HCT116 (cell line): ENCODE data around the gene FOXP1. TPM values are rescaled to one million over a fixed set of nuclear protein-coding genes. Genes with fewer than 3 reads are reported as not detected.

Experiments
- ATAC-seq: fragments of 200-7000 bp; cut with Tn5 transposase; 2 replicates; pipeline ENCODE4 v1.9.1; 2020; ENCODE audit warnings: mild to moderate bottlenecking, moderate library complexity
- BruUV-seq: library from RNA; stranded (reverse); fragments of 400-500 nt; replicated peaks from 2 replicates; lab custom pipeline; 2021; lab: Mats Ljungman, UMichigan
- CTCF ChIA-PET: fragments of 300-600 bp; sonication (Branson Sonifier 250); formaldehyde crosslinking; loops from one replicate; lab custom pipeline; 2021; ENCODE audit warnings: antibody characterized with exemption; lab: Charles Lee
- POLR2A ChIA-PET: fragments of 300-600, 350-600 bp; sonication (Branson Sonifier 250); formaldehyde crosslinking; loops from one replicate; lab custom pipeline; 2021; ENCODE audit warnings: antibody characterized with exemption; lab: Charles Lee
- RAD21 ChIA-PET, 2 experiments: fragments of 300-600 bp; sonication (Branson Sonifier 250); formaldehyde crosslinking; loops; one replicate each; lab custom pipeline; 2023; ENCODE audit warnings: low total read pairs in 2 of 2; ENCODE audit not compliant: uncharacterized antibody in 2 of 2, unreplicated experiment in 2 of 2, low non-redundant PET in 1 of 2; lab: Charles Lee
- DNase-seq: peaks from one replicate; pipeline ENCODE4 v3.0.0-alpha.2; 2010; ENCODE audit warnings: low read depth, low spot score
- H2AFZ ChIP-seq: fragments of 200-600 bp; shearing (Covaris generic), sonication (generic); 2 replicates; pipeline ENCODE4 v1.6.1; 2017; ENCODE audit warnings: low read depth, mixed run types, mixed read lengths, antibody characterized with exemption, low read length; ENCODE audit not compliant: poor library complexity, severe bottlenecking
- H3K27ac ChIP-seq: 2 replicates; pipeline ENCODE4 v1.5.1; 2012; ENCODE audit warnings: low read depth, low read length
- H3K27me3 ChIP-seq: fragments of 200-600 bp; sonication (generic); 2 replicates; pipeline ENCODE4 v1.6.1; 2016; ENCODE audit warnings: mixed run types, low read length, mixed read lengths; ENCODE audit not compliant: insufficient read depth
- H3K36me3 ChIP-seq, 2 experiments: fragments of 200-500 bp in 1 of 2; fragments of 200-600 bp in 1 of 2; sonication (Bioruptor generic) in 1 of 2; sonication (generic) in 1 of 2; 2 replicates each; pipeline versions ENCODE4 v1.5.1 to v1.6.1; 2014 to 2016; ENCODE audit warnings: low read length in 2 of 2, inconsistent platforms in 1 of 2, mixed read lengths in 1 of 2, mixed run types in 1 of 2; ENCODE audit not compliant: insufficient read depth in 2 of 2, control insufficient read depth in 1 of 2
- H3K4me1 ChIP-seq, 2 experiments: fragments of 200-600 bp in 1 of 2; sonication (generic) in 1 of 2; 2 replicates each; pipeline versions ENCODE4 v1.5.1 to v1.6.1; 2012 to 2017; ENCODE audit warnings: low read length in 2 of 2, inconsistent platforms in 1 of 2, mild to moderate bottlenecking in 1 of 2, mixed read lengths in 1 of 2, mixed run types in 1 of 2, moderate library complexity in 1 of 2; ENCODE audit not compliant: insufficient read depth in 2 of 2, control insufficient read depth in 1 of 2
- H3K4me2 ChIP-seq: fragments of 200-600 bp; sonication (generic); 2 replicates; pipeline ENCODE4 v1.6.1; 2017; ENCODE audit warnings: mixed run types, low read length, mixed read lengths
- H3K4me3 ChIP-seq, 2 experiments: fragments of 200-600 bp in 1 of 2; sonication (generic) in 1 of 2; replicated peaks in 1 of 2; 2 replicates each; pipeline ENCODE4 v1.5.1; 2011 to 2016; ENCODE audit warnings: low read length in 2 of 2, control low read depth in 1 of 2, low read depth in 1 of 2, mild to moderate bottlenecking in 1 of 2, mixed read lengths in 1 of 2, mixed run types in 1 of 2
- H3K79me2 ChIP-seq: fragments of 200-600 bp; sonication (generic); 2 replicates; pipeline ENCODE4 v1.6.1; 2017; ENCODE audit warnings: mild to moderate bottlenecking, mixed run types, low read length, moderate library complexity, mixed read lengths; ENCODE audit not compliant: insufficient read depth
- H3K9ac ChIP-seq: fragments of 200-600 bp; sonication (generic); 2 replicates; pipeline ENCODE4 v1.6.1; 2016; ENCODE audit warnings: low read length, mixed read lengths
- H3K9me2 ChIP-seq: fragments of 200-600 bp; sonication (generic), shearing (Covaris generic); 2 replicates; pipeline ENCODE4 v1.6.1; 2017; ENCODE audit warnings: mixed run types, mild to moderate bottlenecking, moderate library complexity; ENCODE audit not compliant: insufficient read depth
- H3K9me3 ChIP-seq, 2 experiments: fragments of 200-500 bp in 1 of 2; fragments of 200-600 bp in 1 of 2; sonication (Bioruptor generic) in 1 of 2; sonication (generic) in 1 of 2; 2 replicates each; pipeline ENCODE4 v1.6.1; 2014 to 2017; ENCODE audit warnings: low read length in 2 of 2, mixed read lengths in 2 of 2, inconsistent platforms in 1 of 2, low read depth in 1 of 2, mild to moderate bottlenecking in 1 of 2, mixed run types in 1 of 2, moderate library complexity in 1 of 2; ENCODE audit not compliant: control insufficient read depth in 1 of 2, insufficient read depth in 1 of 2
- H4K20me1 ChIP-seq: fragments of 200-600 bp; sonication (generic), shearing (Covaris generic); 2 replicates; pipeline ENCODE4 v1.6.1; 2017; ENCODE audit warnings: mixed run types, mild to moderate bottlenecking, moderate library complexity; ENCODE audit not compliant: insufficient read depth
- CBX3 ChIP-seq: IDR thresholded peaks from 2 replicates; pipeline ENCODE4 v1.6.1; 2012; ENCODE audit warnings: low read depth
- ELF1 ChIP-seq: IDR thresholded peaks from 2 replicates; pipeline ENCODE4 v1.6.1; 2012; ENCODE audit warnings: low read depth, borderline replicate concordance
- EZH2phosphoT487 ChIP-seq: fragments of 200-600 bp; IDR thresholded peaks from 2 replicates; pipeline ENCODE4 v1.6.1; 2018; ENCODE audit warnings: antibody characterized with exemption, borderline replicate concordance
- FOSL1 ChIP-seq: IDR thresholded peaks from 2 replicates; pipeline ENCODE4 v1.6.1; 2012; ENCODE audit warnings: low read depth
- JUND ChIP-seq: IDR thresholded peaks from 2 replicates; pipeline ENCODE4 v1.6.1; 2012
- RAD21 ChIP-seq: IDR thresholded peaks from 2 replicates; pipeline ENCODE4 v1.6.1; 2012; ENCODE audit warnings: low read depth, mild to moderate bottlenecking
- SIN3A ChIP-seq: IDR thresholded peaks from 2 replicates; pipeline ENCODE4 v1.6.1; 2012; ENCODE audit warnings: low read depth
- SP1 ChIP-seq: IDR thresholded peaks from 2 replicates; pipeline ENCODE4 v1.6.1; 2012; ENCODE audit warnings: low read depth
- SRF ChIP-seq: IDR thresholded peaks from 2 replicates; pipeline ENCODE4 v1.6.1; 2012; ENCODE audit warnings: low read depth
- TCF7L2 ChIP-seq: IDR thresholded peaks from 2 replicates; pipeline ENCODE4 v1.7.0; 2011; ENCODE audit warnings: borderline replicate concordance, inconsistent platforms; ENCODE audit not compliant: insufficient read depth, insufficient read length; ENCODE audit errors: extremely low read depth
- YY1 ChIP-seq: IDR thresholded peaks from 2 replicates; pipeline ENCODE4 v1.6.1; 2011; ENCODE audit warnings: low read length, low read depth, moderate library complexity, mild to moderate bottlenecking; ENCODE audit not compliant: insufficient replicate concordance; ENCODE audit errors: extremely low read depth
- ZNF274 ChIP-seq: fragments of 200-500 bp; sonication (Bioruptor generic); IDR thresholded peaks from 2 replicates; pipeline ENCODE4 v1.6.1; 2014; ENCODE audit warnings: mild to moderate bottlenecking, low read depth, low read length, inconsistent platforms
- intact Hi-C: fragments of 100-400 bp; cut with micrococcal nuclease; formaldehyde crosslinking; loops from 2 replicates; pipeline ENCODE4 v1.10.0; 2022
- total RNA-seq: library from RNA; stranded (reverse); gene quantifications from one replicate; pipeline ENCODE4 v1.2.1, GENCODE V29; 2021; ENCODE audit not compliant: unreplicated experiment
- TF ChIP-seq, protein P1 (sequence below): IDR thresholded peaks from 2 replicates; pipeline ENCODE4 v1.6.1; 2011; ENCODE audit warnings: mild to moderate bottlenecking, low read length, moderate library complexity; ENCODE audit not compliant: insufficient replicate concordance; ENCODE audit errors: extremely low read depth

FOXP1 gene
- total RNA-seq, 1 experiment from 2014 or later: 11.4 TPM

DNA sequence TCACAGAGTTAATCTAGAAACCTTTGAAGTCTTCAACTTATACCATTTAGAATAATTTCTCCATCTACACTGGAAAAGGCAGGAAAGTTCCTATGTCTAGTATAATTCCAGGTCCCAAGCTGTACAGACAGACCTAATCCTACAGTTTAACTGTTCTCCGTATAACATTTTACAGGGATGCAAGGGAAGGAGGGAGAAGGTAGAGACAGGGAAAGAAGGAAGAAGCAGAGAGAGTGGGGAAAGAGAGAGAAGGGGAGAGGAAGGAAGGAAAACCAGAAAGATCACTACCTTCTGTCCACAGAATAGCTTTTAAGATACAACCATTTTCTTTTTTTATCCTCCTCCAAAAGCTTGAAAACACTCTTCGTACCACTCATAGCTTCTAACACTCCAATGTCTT lies 185.8 kb downstream of the FOXP1 start:
- H2AFZ ChIP-seq: no peak overlapping the region
- ChIA-PET POLR2A (no interaction called here), CTCF (no interaction called here), RAD21 (no interaction called here)
- H3K4me1 ChIP-seq: no peaks in the 10 kb centered on the region
- intact Hi-C loops: no loop called here
- DNase-seq: no peak
- H3K27ac ChIP-seq: no peak overlapping the region
- H4K20me1 ChIP-seq: no peaks in the 10 kb centered on the region
- ATAC-seq: no peak
- no TSS peak for BruUV-seq
- H3K9ac ChIP-seq: no peak overlapping the region
- no peaks in the 10 kb centered on the region for H3K36me3 ChIP-seq
- TF ChIP-seq SRF (no peak), CBX3 (no peak), RAD21 (no peak), ELF1 (no peak), TCF7L2 (no peak), YY1 (no peak), SP1 (no peak), JUND (no peak), EZH2phosphoT487 (no peak), ZNF274 (no peak), SIN3A (no peak), FOSL1 (no peak)
- TF ChIP-seq, protein P1, sequence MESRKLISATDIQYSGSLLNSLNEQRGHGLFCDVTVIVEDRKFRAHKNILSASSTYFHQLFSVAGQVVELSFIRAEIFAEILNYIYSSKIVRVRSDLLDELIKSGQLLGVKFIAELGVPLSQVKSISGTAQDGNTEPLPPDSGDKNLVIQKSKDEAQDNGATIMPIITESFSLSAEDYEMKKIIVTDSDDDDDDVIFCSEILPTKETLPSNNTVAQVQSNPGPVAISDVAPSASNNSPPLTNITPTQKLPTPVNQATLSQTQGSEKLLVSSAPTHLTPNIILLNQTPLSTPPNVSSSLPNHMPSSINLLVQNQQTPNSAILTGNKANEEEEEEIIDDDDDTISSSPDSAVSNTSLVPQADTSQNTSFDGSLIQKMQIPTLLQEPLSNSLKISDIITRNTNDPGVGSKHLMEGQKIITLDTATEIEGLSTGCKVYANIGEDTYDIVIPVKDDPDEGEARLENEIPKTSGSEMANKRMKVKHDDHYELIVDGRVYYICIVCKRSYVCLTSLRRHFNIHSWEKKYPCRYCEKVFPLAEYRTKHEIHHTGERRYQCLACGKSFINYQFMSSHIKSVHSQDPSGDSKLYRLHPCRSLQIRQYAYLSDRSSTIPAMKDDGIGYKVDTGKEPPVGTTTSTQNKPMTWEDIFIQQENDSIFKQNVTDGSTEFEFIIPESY: no peak
- H3K9me3 ChIP-seq: no peaks in the 10 kb centered on the region
- no peaks in the 10 kb centered on the region for H3K79me2 ChIP-seq
- no peak overlapping the region for H3K4me3 ChIP-seq
- H3K4me2 ChIP-seq: no peak overlapping the region
- no peaks in the 10 kb centered on the region for H3K9me2 ChIP-seq
- H3K27me3 ChIP-seq: no peaks in the 10 kb centered on the region
